ENCODE results near the gene ONECUT2. TPM values are rescaled to one million over a fixed set of nuclear protein-coding genes. Genes with fewer than 3 reads are reported as not detected.

Gene ONECUT2
- total and polyA plus RNA-seq, 9 of the 15 experiments (the other 6 are each of a cell fraction or from before 2014, with no cell fraction given) = 0.27 to 2.5 (median 0.83) TPM

GRCh38 chr18:57446322-57446721 lies 11.1 kb downstream of the ONECUT2 start:
- ATAC-seq (peak; percentile 95), FAIRE-seq (no peak), DNase-seq (ENCODE audit: extremely low read depth in 1 of 4, low spot score in 3 of 4) (peak; percentile 22 to 55 (median 40))
- intact Hi-C loops (cut with micrococcal nuclease) (loop anchor here (2.0 to 10.0 kb wide), 3 partner anchors 326 to 698 kb away; no protein-coding TSS in a partner anchor), in situ Hi-C loops (cut with MboI) (no loop called here)
- Histone ChIP-seq H3K9me1 (ENCODE audit: control insufficient read depth, insufficient read depth, low read length) (no peaks in the 10 kb centered on the region), H3K4me2 (ENCODE audit: insufficient read depth, low read length) (no peak overlapping the region), H3K9ac (ENCODE audit: insufficient read depth in 1 of 2, low read depth in 2 of 2, low read length in 2 of 2) (no peak overlapping the region), H3K4me3 (no peak overlapping the region), H3K9me3 (replicated peaks; ENCODE audit: control insufficient read depth, insufficient read depth, low read depth, low read length) (no peaks in the 10 kb centered on the region), H3K27ac (ENCODE audit: extremely low read depth, low read depth, low read length) (no peak overlapping the region), H3K4me1 (replicated peaks in 1 of 2; ENCODE audit: control insufficient read depth in 2 of 2, insufficient read depth in 2 of 2, low read length in 2 of 2) (peaks cover 3 to 4% of the 10 kb centered on the region in 2 experiments; a peak in 3 of 5 replicates), H3K36me3 (ENCODE audit: control insufficient read depth, insufficient read depth, low read length) (no peaks in the 10 kb centered on the region), H2AFZ (ENCODE audit: low read depth, low read length) (no peak overlapping the region), H3K79me2 (ENCODE audit: control insufficient read depth, insufficient read depth, low read length) (no peaks in the 10 kb centered on the region), H3K27me3 (ENCODE audit: control insufficient read depth in 2 of 2, insufficient read depth in 2 of 2, low read length in 2 of 2) (peaks cover 0 to 2% of the 10 kb centered on the region in 2 experiments; a peak in 1 of 5 replicates), H4K20me1 (replicated peaks; ENCODE audit: control insufficient read depth, insufficient read depth, low read length) (peaks cover 10% of the 10 kb centered on the region; the same call in 1 of the 2 replicates)
- no TSS peak for BruUV-seq (replicated peaks)
- CTCF ChIA-PET (ENCODE audit: low intra/inter-chr PET ratio) = interaction anchor here (1.2 to 1.3 kb wide), 2 partner anchors 577 to 698 kb away, joined by 3 to 8 read pairs; no protein-coding TSS in a partner anchor
- 5% methylated on average over 4 of the region's 4 CpGs for WGBS (ENCODE audit: insufficient coverage, low coverage, missing lambda C conversion rate)
- POLR2A ChIA-PET = no interaction called here
- TF ChIP-seq ATF6 (CRISPR knock-in tag; IDR thresholded peaks at IDR 0.05) = no peak
- TF ChIP-seq REST (IDR thresholded peaks at IDR 0.05; ENCODE audit: borderline replicate concordance) = peak; percentile 69
- no peak for TF ChIP-seq REST (CRISPR knock-in tag; IDR thresholded peaks at IDR 0.05; ENCODE audit: low read depth)
- TF ChIP-seq ZBTB11 (CRISPR knock-in tag; IDR thresholded peaks at IDR 0.05) = no peak
